Measurements from ENCODE around the gene PFDN5.
A peak's percentile ranks its signal among the peaks of the same experiment; 100 is the strongest.

PFDN5 gene

GRCh38 chr12:53295070-53295890, at the start of gene PFDN5:
TSS of gene PFDN5 (plus strand) at chr12:53295542. CDS start at chr12:53295568, 26 bp downstream.
- DNase-seq (ENCODE audit: low read depth) = peak; percentile 76

GRCh38 chr12:53251477-53252348, 43.6 kb upstream of the PFDN5 start:
- peak; percentile 25 for DNase-seq (ENCODE audit: low read depth)

- DNase-seq (ENCODE audit: low read depth) = no peak
These were observed 42.9 kb upstream of the PFDN5 start for GRCh38 chr12:53252349-53252916.

- no peak for DNase-seq (ENCODE audit: low read depth)
These were observed 42.0 kb upstream of the PFDN5 start for GRCh38 chr12:53253298-53253697.

GRCh38 chr12:53254816-53255545, 40.4 kb upstream of the PFDN5 start:
- no peak for DNase-seq (ENCODE audit: low read depth)

GRCh38 chr12:53255996-53256395, 39.3 kb upstream of the PFDN5 start:
- DNase-seq (ENCODE audit: low read depth) = no peak

- DNase-seq (ENCODE audit: low read depth) = no peak
These were observed 36.5 kb upstream of the PFDN5 start for GRCh38 chr12:53258541-53259539.

- DNase-seq (ENCODE audit: low read depth) = no peak
These were observed 35.5 kb upstream of the PFDN5 start for GRCh38 chr12:53259891-53260290.

- no peak for DNase-seq (ENCODE audit: low read depth)
These were observed 29.6 kb upstream of the PFDN5 start for GRCh38 chr12:53265783-53266182.

GRCh38 chr12:53267306-53267998, 27.9 kb upstream of the PFDN5 start:
- DNase-seq (ENCODE audit: low read depth) = no peak

- peak; percentile 35 for DNase-seq (ENCODE audit: low read depth)
These were observed 27.2 kb upstream of the PFDN5 start, which contains the start of gene ESPL1 for GRCh38 chr12:53267999-53268629. TSS of gene ESPL1 (plus strand) at chr12:53268299. CDS start at chr12:53268767, 468 bp downstream.

- no peak for DNase-seq (ENCODE audit: low read depth)
These were observed 26.4 kb upstream of the PFDN5 start for GRCh38 chr12:53268630-53269562.

- no peak for DNase-seq (ENCODE audit: low read depth)
These were observed 20.9 kb upstream of the PFDN5 start for GRCh38 chr12:53274445-53274844.

GRCh38 chr12:53276511-53276910, 18.8 kb upstream of the PFDN5 start:
- no peak for DNase-seq (ENCODE audit: low read depth)

GRCh38 chr12:53277981-53278380, 17.4 kb upstream of the PFDN5 start:
- no peak for DNase-seq (ENCODE audit: low read depth)

- DNase-seq (ENCODE audit: low read depth) = no peak
These were observed 16.0 kb upstream of the PFDN5 start for GRCh38 chr12:53279283-53279869.

GRCh38 chr12:53279888-53280498, 15.3 kb upstream of the PFDN5 start:
- DNase-seq (ENCODE audit: low read depth) = no peak

- no peak for DNase-seq (ENCODE audit: low read depth)
These were observed 8.9 kb upstream of the PFDN5 start for GRCh38 chr12:53286448-53286847.

Measured in HS-5 (cell line).